Left ventricle myocardium inferior (tissue), 1 donor: ENCODE measurements around the gene CEP85L. TPM values are rescaled to one million over a fixed set of nuclear protein-coding genes. Genes with fewer than 3 reads are reported as not detected.

Experiments
- DNase-seq: peaks from one replicate; pipeline ENCODE4 v3.0.0-alpha.2; 2020
- H3K27ac ChIP-seq: fragments of 200-600 bp; replicated peaks from 2 replicates; pipeline ENCODE4 v1.8.0; 2021
- H3K27me3 ChIP-seq: fragments of 200-600 bp; 2 replicates; pipeline ENCODE4 v1.8.0; 2021; ENCODE audit warnings: low read depth
- H3K36me3 ChIP-seq: fragments of 200-600 bp; 2 replicates; pipeline ENCODE4 v1.8.0; 2021
- H3K4me1 ChIP-seq: fragments of 200-600 bp; 2 replicates; pipeline ENCODE4 v1.8.0; 2021
- H3K4me3 ChIP-seq: fragments of 200-600 bp; 2 replicates; pipeline ENCODE4 v1.8.0; 2021; ENCODE audit warnings: mild to moderate bottlenecking, moderate library complexity
- H3K9me3 ChIP-seq: fragments of 200-600 bp; replicated peaks from 2 replicates; pipeline ENCODE4 v1.8.0; 2021
- CTCF ChIP-seq: fragments of 200-600 bp; IDR thresholded peaks from 2 replicates; pipeline ENCODE4 v1.8.0; 2021; ENCODE audit warnings: antibody characterized with exemption, mild to moderate bottlenecking, borderline replicate concordance
- intact Hi-C: fragments of 100-400 bp; cut with micrococcal nuclease; formaldehyde crosslinking; loops from one replicate; pipeline ENCODE4 v1.11.0; 2022
- total RNA-seq: library from RNA; stranded (reverse); fragmentation: NEBNext Ultra II Directional; extraction: Animal tissue kit (Norgen Biotek cat#: 25700); gene quantifications from one replicate; pipeline ENCODE4 v1.2.1, GENCODE V29; 2021
- donor health status: DM: no; HTN: yes; CAD: no; lungs with severe emphysema.

CEP85L gene
- total RNA-seq, 1 donor from 2014 or later = 11.5 TPM

DNA sequence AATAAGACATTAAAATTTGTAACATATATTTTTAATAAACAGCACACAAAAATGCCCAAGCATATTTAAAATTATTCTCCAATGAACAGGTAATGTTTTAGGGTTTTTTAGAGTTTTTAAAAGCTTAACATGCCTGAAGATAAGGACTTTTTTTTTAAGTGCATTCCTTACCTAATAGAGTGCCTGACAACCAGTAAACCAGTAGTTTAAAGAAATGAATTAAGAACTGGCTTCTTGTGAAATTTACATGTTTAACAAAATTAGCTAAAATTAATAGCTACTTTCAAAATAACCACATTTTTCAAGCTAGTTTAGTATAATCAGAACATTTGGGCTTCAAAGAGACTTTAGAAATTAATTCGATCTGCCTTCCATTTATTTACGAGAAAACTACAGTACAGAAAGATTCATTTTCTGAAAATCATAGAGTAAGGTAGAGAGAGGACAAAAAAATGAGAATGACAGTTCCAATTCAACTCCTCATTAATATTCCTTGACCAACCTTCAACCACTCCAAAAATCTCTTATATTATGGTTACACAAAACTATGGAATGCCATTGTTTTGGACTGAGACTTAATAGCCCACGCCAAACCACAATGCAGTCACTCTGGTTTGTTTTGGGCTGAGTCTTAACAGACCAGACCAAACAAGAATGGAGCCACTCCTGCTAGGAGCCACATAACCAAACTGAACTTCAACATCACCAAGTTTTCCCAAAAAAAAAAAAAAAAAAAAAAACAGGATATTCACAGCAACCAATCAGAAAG lies 109.0 kb downstream of the CEP85L start:
- Histone ChIP-seq H3K4me3 (no peak overlapping the region), H3K27me3 (no peaks in the 10 kb centered on the region), H3K27ac (peak overlapping the region; percentile 82), H3K36me3 (no peaks in the 10 kb centered on the region), H3K9me3 (no peaks in the 10 kb centered on the region), H3K4me1 (peaks cover 59% of the 10 kb centered on the region)
- no peak for DNase-seq
- intact Hi-C loops = no loop called here
- no peak for TF ChIP-seq CTCF

DNA sequence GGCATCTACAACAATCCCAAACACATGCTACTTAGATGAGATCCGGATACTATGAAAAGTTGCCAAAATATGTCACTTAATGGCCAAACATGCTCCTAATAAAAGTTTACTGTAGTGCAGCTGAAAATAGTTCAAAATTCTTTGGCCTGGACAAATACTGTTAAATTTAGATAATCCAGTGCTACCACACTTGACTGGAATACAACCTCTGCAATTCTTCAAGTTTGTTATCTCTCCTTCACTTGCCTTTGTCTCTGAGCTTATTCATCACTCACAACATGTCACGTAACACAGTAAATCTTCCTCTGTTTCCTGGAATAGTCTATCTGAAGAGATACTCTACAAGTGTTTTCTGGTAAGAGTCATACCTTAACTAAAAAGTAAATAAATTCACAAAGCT lies 113.8 kb downstream of the CEP85L start:
- DNase-seq = no peak
- peak overlapping the region; percentile 82 for H3K27ac ChIP-seq
- peaks cover 5% of the 10 kb centered on the region for H3K9me3 ChIP-seq
- H3K4me1 ChIP-seq = peaks cover 53% of the 10 kb centered on the region
- H3K27me3 ChIP-seq = no peaks in the 10 kb centered on the region
- intact Hi-C loops = no loop called here
- no peak for TF ChIP-seq CTCF
- peaks cover 19% of the 10 kb centered on the region for H3K36me3 ChIP-seq
- H3K4me3 ChIP-seq = peak overlapping the region; percentile 58

- H3K36me3 ChIP-seq = peaks cover 19% of the 10 kb centered on the region
- DNase-seq = no peak
- H3K27ac ChIP-seq = peak overlapping the region; percentile 82
- TF ChIP-seq CTCF = no peak
- peaks cover 7% of the 10 kb centered on the region for H3K9me3 ChIP-seq
- peaks cover 58% of the 10 kb centered on the region for H3K4me1 ChIP-seq
- intact Hi-C loops = no loop called here
- H3K4me3 ChIP-seq = peak overlapping the region; percentile 58
- H3K27me3 ChIP-seq = no peaks in the 10 kb centered on the region
Observed at GRCh38 chr6:118536478-118536877, 114.9 kb downstream of the CEP85L start.

GRCh38 chr6:118535176-118535844 lies 116.1 kb downstream of the CEP85L start:
- peak overlapping the region; percentile 58 for H3K4me3 ChIP-seq
- no peaks in the 10 kb centered on the region for H3K27me3 ChIP-seq
- peak overlapping the region; percentile 82 for H3K27ac ChIP-seq
- H3K9me3 ChIP-seq = peaks cover 17% of the 10 kb centered on the region
- H3K36me3 ChIP-seq = peaks cover 19% of the 10 kb centered on the region
- peaks cover 50% of the 10 kb centered on the region for H3K4me1 ChIP-seq
- TF ChIP-seq CTCF = no peak
- intact Hi-C loops = no loop called here
- no peak for DNase-seq

- H3K4me1 ChIP-seq = peaks cover 59% of the 10 kb centered on the region
- TF ChIP-seq CTCF = no peak
- H3K27ac ChIP-seq = peak overlapping the region; percentile 72
- DNase-seq = no peak
- no peaks in the 10 kb centered on the region for H3K27me3 ChIP-seq
- peaks cover 19% of the 10 kb centered on the region for H3K36me3 ChIP-seq
- intact Hi-C loops = no loop called here
- peaks cover 17% of the 10 kb centered on the region for H3K9me3 ChIP-seq
- H3K4me3 ChIP-seq = no peak overlapping the region
Observed at GRCh38 chr6:118530942-118531341, 120.4 kb downstream of the CEP85L start.
